Measurements from ENCODE around the gene RDH8.

- TF ChIP-seq CTCF (IDR thresholded peaks at IDR 0.05) (no peak), EZH2phosphoT487 (IDR thresholded peaks at IDR 0.05) (no peak), EZH2 (IDR thresholded peaks at IDR 0.05) (no peak)
Measured at GRCh38 chr19:9967326-9967725, 46.0 kb upstream of the RDH8 start.
